Loucy (cell line): Measurements from ENCODE around the gene SRM.
"Not testable (repeated sequence)": the region's sequence is repeated elsewhere in the genome, so short reads cannot be mapped to it uniquely, and the experiment has no call there.

Experiments
- H2AFZ ChIP-seq: fragments of 200-600 bp; sonication (generic); 2 replicates; pipeline ENCODE4 v1.6.0; 2016; ENCODE audit warnings: antibody characterized with exemption, mild to moderate bottlenecking, low read length, moderate library complexity
- H3F3A ChIP-seq: fragments of 200-600 bp; 2 replicates; pipeline ENCODE4 v1.6.0; 2016; ENCODE audit warnings: antibody characterized with exemption, low read depth, mild to moderate bottlenecking
- H3K27me3 ChIP-seq: fragments of 200-600 bp; sonication (generic); 2 replicates; pipeline ENCODE4 v1.6.1; 2014; ENCODE audit warnings: low read length, mild to moderate bottlenecking; ENCODE audit not compliant: insufficient read depth, poor library complexity, severe bottlenecking
- H3K36me3 ChIP-seq: fragments of 200-600 bp; sonication (generic); 2 replicates; pipeline ENCODE4 v1.6.1; 2016; ENCODE audit warnings: low read length; ENCODE audit not compliant: insufficient read depth
- H3K4me1 ChIP-seq: fragments of 200-600 bp; sonication (generic); 2 replicates; pipeline ENCODE4 v1.5.1; 2014; ENCODE audit warnings: low read length, mild to moderate bottlenecking; ENCODE audit not compliant: insufficient read depth, poor library complexity, severe bottlenecking
- H3K4me2 ChIP-seq: fragments of 200-600 bp; sonication (generic); 2 replicates; pipeline ENCODE4 v1.6.0; 2014; ENCODE audit warnings: antibody characterized with exemption, low read length, low read depth, mild to moderate bottlenecking; ENCODE audit not compliant: poor library complexity, severe bottlenecking
- H3K4me3 ChIP-seq: fragments of 200-600 bp; sonication (generic); 2 replicates; pipeline ENCODE4 v1.5.1; 2014; ENCODE audit warnings: low read length, mild to moderate bottlenecking, mixed read lengths; ENCODE audit not compliant: poor library complexity, severe bottlenecking
- H3K79me2 ChIP-seq: fragments of 200-600 bp; sonication (generic); 2 replicates; pipeline ENCODE4 v1.6.1; 2014; ENCODE audit warnings: low read length; ENCODE audit not compliant: insufficient read depth
- H3K9ac ChIP-seq: fragments of 200-600 bp; sonication (generic); 2 replicates; pipeline ENCODE4 v1.6.0; 2014; ENCODE audit warnings: mild to moderate bottlenecking, low read depth, low read length, moderate library complexity; ENCODE audit not compliant: poor library complexity, severe bottlenecking
- H3K9me2 ChIP-seq: fragments of 200-600 bp; sonication (generic); replicated peaks from 2 replicates; pipeline ENCODE4 v1.6.1; 2016; ENCODE audit warnings: low read depth, low read length, mixed read lengths
- H3K9me3 ChIP-seq: fragments of 200-600 bp; sonication (generic); 2 replicates; pipeline ENCODE4 v1.6.1; 2014; ENCODE audit warnings: mild to moderate bottlenecking, antibody characterized with exemption, low read length, low read depth; ENCODE audit not compliant: insufficient read depth
- H4K20me1 ChIP-seq: fragments of 200-600 bp; sonication (generic); 2 replicates; pipeline ENCODE4 v1.6.0; 2014; ENCODE audit warnings: antibody characterized with exemption, low read length, mild to moderate bottlenecking; ENCODE audit not compliant: insufficient read depth, poor library complexity, severe bottlenecking
- EZH2phosphoT487 ChIP-seq: fragments of 200-600 bp; IDR thresholded peaks from 2 replicates; pipeline ENCODE4 v1.6.1; 2018; ENCODE audit warnings: antibody characterized with exemption, mild to moderate bottlenecking, moderate library complexity, borderline replicate concordance
- TF ChIP-seq, protein P1 (sequence below): fragments of 200-600 bp; sonication (generic); conservative IDR thresholded peaks from 2 replicates; pipeline ENCODE4 v1.5.1; 2014; ENCODE audit warnings: mild to moderate bottlenecking, antibody characterized with exemption, low read length

The SRM gene

GRCh38 chr1:11052839-11053757 lies 6.7 kb downstream of the SRM start:
- no peaks in the 10 kb centered on the region for H3K9me3 ChIP-seq
- no peaks in the 10 kb centered on the region for H3F3A ChIP-seq
- H3K4me1 ChIP-seq: no peaks in the 10 kb centered on the region
- H3K4me2 ChIP-seq: no peak overlapping the region
- TF ChIP-seq EZH2phosphoT487: no peak
- TF ChIP-seq, protein P1, sequence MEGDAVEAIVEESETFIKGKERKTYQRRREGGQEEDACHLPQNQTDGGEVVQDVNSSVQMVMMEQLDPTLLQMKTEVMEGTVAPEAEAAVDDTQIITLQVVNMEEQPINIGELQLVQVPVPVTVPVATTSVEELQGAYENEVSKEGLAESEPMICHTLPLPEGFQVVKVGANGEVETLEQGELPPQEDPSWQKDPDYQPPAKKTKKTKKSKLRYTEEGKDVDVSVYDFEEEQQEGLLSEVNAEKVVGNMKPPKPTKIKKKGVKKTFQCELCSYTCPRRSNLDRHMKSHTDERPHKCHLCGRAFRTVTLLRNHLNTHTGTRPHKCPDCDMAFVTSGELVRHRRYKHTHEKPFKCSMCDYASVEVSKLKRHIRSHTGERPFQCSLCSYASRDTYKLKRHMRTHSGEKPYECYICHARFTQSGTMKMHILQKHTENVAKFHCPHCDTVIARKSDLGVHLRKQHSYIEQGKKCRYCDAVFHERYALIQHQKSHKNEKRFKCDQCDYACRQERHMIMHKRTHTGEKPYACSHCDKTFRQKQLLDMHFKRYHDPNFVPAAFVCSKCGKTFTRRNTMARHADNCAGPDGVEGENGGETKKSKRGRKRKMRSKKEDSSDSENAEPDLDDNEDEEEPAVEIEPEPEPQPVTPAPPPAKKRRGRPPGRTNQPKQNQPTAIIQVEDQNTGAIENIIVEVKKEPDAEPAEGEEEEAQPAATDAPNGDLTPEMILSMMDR: no peak
- no peak overlapping the region for H3K4me3 ChIP-seq
- H3K79me2 ChIP-seq: peaks cover 10% of the 10 kb centered on the region; the same call in 1 of the 2 replicates
- H3K36me3 ChIP-seq: peaks cover 11% of the 10 kb centered on the region; the same call in 1 of the 2 replicates
- H3K9ac ChIP-seq: no peak overlapping the region
- no peaks in the 10 kb centered on the region for H3K27me3 ChIP-seq
- peaks cover 4% of the 10 kb centered on the region for H4K20me1 ChIP-seq
- no peak overlapping the region for H2AFZ ChIP-seq
- no peaks in the 10 kb centered on the region for H3K9me2 ChIP-seq

GRCh38 chr1:11051781-11052511 lies 7.9 kb downstream of the SRM start:
- Histone ChIP-seq H3K27me3 (no peaks in the 10 kb centered on the region), H2AFZ (no peak overlapping the region), H4K20me1 (peaks cover 4% of the 10 kb centered on the region), H3K9me2 (no peaks in the 10 kb centered on the region), H3K4me1 (no peaks in the 10 kb centered on the region), H3K9ac (no peak overlapping the region), H3K4me2 (no peak overlapping the region), H3K79me2 (0 out of 2 replicates have a peak, but pooled peaks cover 4% of the 10 kb centered on the region), H3K4me3 (no peak overlapping the region), H3K36me3 (peaks cover 10% of the 10 kb centered on the region; the same call in 1 of the 2 replicates), H3K9me3 (no peaks in the 10 kb centered on the region), H3F3A (no peaks in the 10 kb centered on the region)
- TF ChIP-seq EZH2phosphoT487: no peak
- TF ChIP-seq, protein P1: no peak

GRCh38 chr1:11051121-11051520 lies 8.7 kb downstream of the SRM start:
- H3K36me3 ChIP-seq, H3F3A ChIP-seq, H3K27me3 ChIP-seq, H2AFZ ChIP-seq, H3K79me2 ChIP-seq, H3K9me2 ChIP-seq, H3K9me3 ChIP-seq, H3K4me2 ChIP-seq, H4K20me1 ChIP-seq, H3K4me3 ChIP-seq, H3K4me1 ChIP-seq, H3K9ac ChIP-seq: not testable (repeated sequence)
